Measurements from ENCODE around the gene A4GNT. TPM values are rescaled to one million over a fixed set of nuclear protein-coding genes. Genes with fewer than 3 reads are reported as not detected.

The A4GNT gene
- total RNA-seq, 1 donor from 2014 or later, result not detected

DNA sequence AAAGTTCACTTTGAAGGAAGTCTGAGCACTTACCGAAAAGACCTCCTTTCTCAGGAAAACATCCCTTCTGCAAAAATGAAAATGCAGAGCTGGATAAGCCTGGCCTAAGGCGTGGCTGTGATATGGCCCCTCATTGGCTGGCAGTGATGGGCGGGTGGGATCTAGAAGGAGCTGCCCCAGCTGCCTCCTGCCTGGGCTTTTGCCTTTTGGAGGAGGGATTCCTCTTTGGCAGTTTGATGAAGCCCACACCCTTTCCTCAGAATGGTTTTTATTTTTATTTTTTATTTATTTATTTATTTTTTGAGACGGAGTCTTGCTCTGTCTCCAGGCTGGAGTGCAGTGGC, 12.8 kb downstream of the A4GNT start:
- H3K4me3 ChIP-seq (ENCODE audit: low read depth, low read length), result no peak overlapping the region
- DNase-seq (ENCODE audit: low read depth), result no peak
- TF ChIP-seq CTCF (conservative IDR thresholded peaks at IDR 0.05; ENCODE audit: low read depth, low read length), result no peak

GRCh38 chr3:138118612-138119422, 13.4 kb downstream of the A4GNT start:
- no peak for DNase-seq (ENCODE audit: low read depth)
- H3K4me3 ChIP-seq (ENCODE audit: low read depth, low read length), result no peak overlapping the region
- TF ChIP-seq CTCF (conservative IDR thresholded peaks at IDR 0.05; ENCODE audit: low read depth, low read length), result peak; percentile 97

DNA sequence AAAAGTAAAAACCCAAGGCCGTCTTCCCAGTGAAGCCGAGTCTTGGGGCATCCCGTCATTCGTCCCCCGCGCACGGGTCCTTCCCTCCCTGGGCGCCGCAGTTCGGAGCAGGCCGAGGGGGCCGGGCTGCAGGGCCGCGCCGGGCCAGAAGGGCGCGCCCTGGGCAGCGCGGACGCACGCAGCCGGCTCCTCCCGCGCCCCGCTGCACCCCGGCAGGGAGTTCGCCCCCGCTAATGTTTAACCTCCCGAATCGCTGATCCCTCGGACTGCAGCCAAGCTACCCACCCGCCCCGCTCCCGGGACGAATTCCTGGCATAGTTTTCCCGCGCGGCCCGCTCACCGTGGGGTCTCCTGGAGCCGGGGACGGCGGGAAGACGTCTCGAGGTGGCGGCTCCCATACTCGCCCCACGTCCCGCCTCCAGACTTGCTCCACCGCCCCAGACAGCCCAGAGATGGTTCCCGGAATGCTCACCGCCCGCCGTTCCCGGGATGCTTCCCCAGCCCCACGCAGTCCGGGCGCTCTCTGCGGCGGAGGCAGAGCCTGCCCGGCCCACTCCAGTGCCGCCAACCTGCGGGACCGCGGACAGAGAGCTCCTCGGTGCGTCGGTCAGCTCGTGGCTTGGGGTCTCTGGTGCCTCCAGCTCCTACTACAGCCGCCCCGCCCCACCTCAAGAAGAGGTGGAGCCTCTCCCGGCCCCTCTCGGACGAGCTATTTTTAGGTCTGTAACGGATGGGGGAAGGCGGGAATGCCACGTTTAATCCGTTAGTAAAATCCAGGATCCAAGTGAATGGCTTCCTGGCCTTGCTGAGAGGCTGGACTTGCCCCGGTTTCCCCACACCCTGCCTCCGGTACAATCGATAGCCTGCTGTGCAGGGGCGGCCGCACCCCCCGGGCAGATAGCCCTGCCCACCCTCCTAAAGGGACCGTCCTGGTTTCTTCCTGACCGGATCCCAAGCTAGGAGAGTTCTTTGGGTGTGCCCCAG, 16.9 kb downstream of the A4GNT start, which contains the start of gene DZIP1L:
Gene DZIP1L (minus strand): TSS at position 621 of the 984 bp plus-strand sequence. CDS start 11,637 bp downstream, outside the sequence.
- peak; percentile 37 for TF ChIP-seq CTCF (conservative IDR thresholded peaks at IDR 0.05; ENCODE audit: low read depth, low read length)
- no peak for DNase-seq (ENCODE audit: low read depth)
- peak within 1 kb of the TSS; percentile 74 for H3K4me3 ChIP-seq (ENCODE audit: low read depth, low read length)

DNA sequence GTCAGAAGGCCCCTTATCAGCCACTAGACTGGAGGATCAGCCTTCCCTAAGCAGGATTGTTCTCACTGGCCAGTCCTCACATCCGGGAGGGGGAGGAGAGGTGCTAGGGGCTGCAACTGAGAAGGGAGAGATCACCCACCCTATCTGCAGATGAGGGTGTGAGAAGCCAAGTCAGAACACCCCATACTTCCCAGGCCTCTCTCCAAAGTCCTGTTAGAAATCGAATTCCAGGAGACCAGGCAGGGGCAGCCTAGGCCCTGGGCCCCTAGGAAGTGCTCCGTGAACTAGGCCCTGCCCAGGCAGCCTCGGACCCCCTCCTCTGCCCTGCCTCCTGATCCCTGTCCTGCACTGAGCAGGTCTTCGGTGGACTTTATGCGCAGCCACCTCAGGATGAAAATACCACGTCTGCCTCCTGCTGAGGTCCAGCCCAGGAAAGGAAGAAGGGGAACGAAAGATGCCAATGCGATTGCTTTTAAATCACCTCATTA, 17.7 kb downstream of the A4GNT start:
- DNase-seq (ENCODE audit: low read depth), result no peak
- no peak for TF ChIP-seq CTCF (conservative IDR thresholded peaks at IDR 0.05; ENCODE audit: low read depth, low read length)

DNA sequence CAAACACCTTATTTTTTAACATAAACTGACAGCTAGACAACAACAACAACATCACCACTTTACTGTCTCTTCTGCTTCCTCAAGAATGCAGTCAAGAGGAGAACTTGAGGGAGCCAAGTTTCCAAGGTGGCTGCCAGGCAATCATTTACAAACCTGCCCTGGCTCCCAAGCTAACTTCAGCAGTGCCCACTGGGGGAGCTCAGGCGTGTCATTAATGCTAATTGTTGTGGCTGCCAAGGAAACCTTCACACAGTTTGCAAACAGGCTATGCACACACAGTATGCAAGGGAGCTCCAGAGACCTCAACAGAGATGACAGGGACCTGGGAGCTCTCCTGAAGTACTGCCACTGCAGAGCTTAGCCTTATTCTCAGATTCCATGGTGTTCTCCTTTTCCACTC, 18.9 kb downstream of the A4GNT start:
- H3K4me3 ChIP-seq (ENCODE audit: low read depth, low read length), result peak overlapping the region; percentile 14
- peak; percentile 84 for DNase-seq (ENCODE audit: low read depth)

More for the DNA sequence above, 17.7 kb downstream of the A4GNT start:
- H3K4me3 ChIP-seq (ENCODE audit: low read depth, low read length), result peak overlapping the region; percentile 74

DNA sequence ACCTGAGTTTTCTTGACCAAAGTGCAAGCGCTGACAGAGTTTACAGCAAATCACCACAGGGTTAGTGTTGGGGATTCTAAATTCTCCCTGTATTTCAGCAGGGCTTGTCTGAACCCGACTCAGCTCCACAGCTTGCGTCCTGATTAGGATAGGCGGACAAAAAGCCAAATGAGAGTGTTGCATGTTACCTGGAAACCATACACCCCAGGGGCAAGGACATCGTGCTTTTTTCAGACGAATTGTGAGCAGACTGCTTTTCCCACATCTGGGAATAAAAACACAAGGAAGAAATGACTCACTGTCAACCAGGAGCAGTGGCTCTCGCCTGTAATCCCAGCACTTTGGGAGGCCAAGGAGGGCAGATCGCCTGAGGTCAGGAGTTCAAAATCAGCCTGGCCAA, 19.8 kb downstream of the A4GNT start:
- no peak overlapping the region for H3K4me3 ChIP-seq (ENCODE audit: low read depth, low read length)
- TF ChIP-seq CTCF (conservative IDR thresholded peaks at IDR 0.05; ENCODE audit: low read depth, low read length), result no peak
- no peak for DNase-seq (ENCODE audit: low read depth)

More for the DNA sequence above, 18.9 kb downstream of the A4GNT start:
- no peak for TF ChIP-seq CTCF (conservative IDR thresholded peaks at IDR 0.05; ENCODE audit: low read depth, low read length)
